RWPE2 (cell line): Measurements from ENCODE around the gene DLX6.

ENCODE experiments used
- ATAC-seq: fragments of 200-7000 bp; cut with Tn5 transposase; 3 replicates; pipeline ENCODE4 v1.9.1; 2021; ENCODE audit warnings: low read depth
- DNase-seq: peaks from one replicate; pipeline ENCODE4 v3.0.0-alpha.2; 2020; ENCODE audit warnings: low spot score
- H3K27ac ChIP-seq: fragments of 450-650 bp; 2 replicates; pipeline ENCODE4 v1.5.1; 2017; ENCODE audit warnings: mild to moderate bottlenecking; ENCODE audit not compliant: poor library complexity, severe bottlenecking
- H3K27me3 ChIP-seq: fragments of 250-450 bp; sonication (Bioruptor Pico); 2 replicates; pipeline ENCODE4 v1.5.1; 2021; ENCODE audit warnings: mild to moderate bottlenecking, moderate library complexity; ENCODE audit not compliant: insufficient read depth, poor library complexity, severe bottlenecking
- H3K36me3 ChIP-seq: fragments of 250-450 bp; sonication (Bioruptor Pico); 2 replicates; pipeline ENCODE4 v1.5.1; 2020; ENCODE audit warnings: low read depth, mild to moderate bottlenecking, moderate library complexity
- H3K4me1 ChIP-seq: fragments of 250-450 bp; sonication (Bioruptor Pico); 2 replicates; pipeline ENCODE4 v1.5.1; 2021; ENCODE audit warnings: mild to moderate bottlenecking, moderate library complexity; ENCODE audit not compliant: insufficient read depth, poor library complexity, severe bottlenecking
- H3K4me3 ChIP-seq: fragments of 250-450 bp; sonication (Bioruptor Pico); 2 replicates; pipeline ENCODE4 v1.5.1; 2021; ENCODE audit warnings: mild to moderate bottlenecking, moderate library complexity; ENCODE audit not compliant: severe bottlenecking
- H3K9me3 ChIP-seq: fragments of 250-450 bp; sonication (Bioruptor Pico); 2 replicates; pipeline ENCODE4 v1.5.1; 2021; ENCODE audit warnings: mild to moderate bottlenecking, moderate library complexity; ENCODE audit not compliant: severe bottlenecking
- CTCF ChIP-seq: fragments of 450-650 bp; IDR thresholded peaks from one replicate; pipeline ENCODE4 v1.5.1; 2017; ENCODE audit warnings: mild to moderate bottlenecking, moderate library complexity; ENCODE audit not compliant: poor library complexity, severe bottlenecking

The DLX6 gene

GRCh38 chr7:97005183-97006054, at the start of gene DLX6:
DLX6 (plus strand) TSS chr7:97005553; CDS start chr7:97005978, 425 bp downstream.
- Histone ChIP-seq H3K36me3 (no peaks in the 10 kb centered on the region), H3K27me3 (peaks cover 78% of the 10 kb centered on the region), H3K4me3 (peak within 1 kb of the TSS; percentile 24), H3K27ac (no peak within 1 kb of the TSS), H3K9me3 (no peaks in the 10 kb centered on the region), H3K4me1 (no peaks in the 10 kb centered on the region)
- ATAC-seq: peak; percentile 51; the same call in 2 of the 3 replicates
- DNase-seq: no peak
- no peak for TF ChIP-seq CTCF

- DNase-seq: no peak
- ATAC-seq: no peak
Observed at GRCh38 chr7:96959135-96959534, 46.2 kb upstream of the DLX6 start.

GRCh38 chr7:96962221-96962885, 43.0 kb upstream of the DLX6 start:
- H3K4me1 ChIP-seq: no peaks in the 10 kb centered on the region
- ATAC-seq (0 out of 3 replicates have a peak, but pooled peaks have one; percentile 33), DNase-seq (no peak)
- H3K36me3 ChIP-seq: no peaks in the 10 kb centered on the region
- no peak for TF ChIP-seq CTCF
- no peaks in the 10 kb centered on the region for H3K27me3 ChIP-seq
- no peak overlapping the region for H3K4me3 ChIP-seq
- H3K27ac ChIP-seq: no peak overlapping the region
- no peaks in the 10 kb centered on the region for H3K9me3 ChIP-seq

More at GRCh38 chr7:96959135-96959534, 46.2 kb upstream of the DLX6 start:
- no peak for TF ChIP-seq CTCF
- H3K4me1 ChIP-seq: no peaks in the 10 kb centered on the region
- no peak overlapping the region for H3K4me3 ChIP-seq
- no peaks in the 10 kb centered on the region for H3K36me3 ChIP-seq
- no peaks in the 10 kb centered on the region for H3K9me3 ChIP-seq
- no peaks in the 10 kb centered on the region for H3K27me3 ChIP-seq
- H3K27ac ChIP-seq: no peak overlapping the region

- Histone ChIP-seq H3K9me3 (no peaks in the 10 kb centered on the region), H3K4me1 (no peaks in the 10 kb centered on the region), H3K36me3 (no peaks in the 10 kb centered on the region), H3K27ac (no peak overlapping the region), H3K4me3 (no peak overlapping the region), H3K27me3 (peaks cover 2% of the 10 kb centered on the region)
- no peak for DNase-seq
- no peak for TF ChIP-seq CTCF
- no peak for ATAC-seq
Observed at GRCh38 chr7:96968981-96969380, 36.4 kb upstream of the DLX6 start.
